Astrocyte (in vitro differentiated cells and primary cell): ENCODE data around the gene SAMD4A. TPM values are rescaled to one million over a fixed set of nuclear protein-coding genes. Genes with fewer than 3 reads are reported as not detected.

Experiments used
- DNase-seq: peaks from one replicate; pipeline ENCODE4 v3.0.0-alpha.2; 2010; ENCODE audit warnings: low read depth
- FAIRE-seq: peaks from 2 replicates; lab custom pipeline; 2011; peaks lifted over from hg19 to GRCh38; lab: Jason Lieb, UNC
- H2AFZ ChIP-seq: 2 replicates; pipeline ENCODE4 v1.6.0; 2012; ENCODE audit warnings: low read depth, low read length, inconsistent platforms
- H3K27ac ChIP-seq: 2 replicates; pipeline ENCODE4 v1.5.1; 2011; ENCODE audit warnings: low read depth, low read length, inconsistent platforms
- H3K27me3 ChIP-seq: 2 replicates; pipeline ENCODE4 v1.6.0; 2011; ENCODE audit warnings: low read length, inconsistent platforms; ENCODE audit not compliant: insufficient read depth
- H3K36me3 ChIP-seq: 2 replicates; pipeline ENCODE4 v1.5.1; 2011; ENCODE audit warnings: low read length, inconsistent platforms; ENCODE audit not compliant: insufficient read depth
- H3K4me1 ChIP-seq: 2 replicates; pipeline ENCODE4 v1.5.1; 2011; ENCODE audit warnings: low read length, inconsistent platforms; ENCODE audit not compliant: insufficient read depth
- H3K4me2 ChIP-seq: 2 replicates; pipeline ENCODE4 v1.6.0; 2012; ENCODE audit warnings: low read length, inconsistent platforms
- H3K4me3 ChIP-seq: 2 replicates; pipeline ENCODE4 v1.5.1; 2011; ENCODE audit warnings: low read depth, mild to moderate bottlenecking, low read length, inconsistent platforms; ENCODE audit not compliant: insufficient read depth
- H3K79me2 ChIP-seq: 2 replicates; pipeline ENCODE4 v1.6.0; 2012; ENCODE audit warnings: mild to moderate bottlenecking, low read length, inconsistent platforms; ENCODE audit not compliant: insufficient read depth
- H3K9ac ChIP-seq: 2 replicates; pipeline ENCODE4 v1.6.0; 2012; ENCODE audit warnings: mild to moderate bottlenecking, low read length, inconsistent platforms
- H3K9me3 ChIP-seq: 2 replicates; pipeline ENCODE4 v1.5.1; 2012; ENCODE audit warnings: low read depth, mild to moderate bottlenecking, low read length, inconsistent platforms; ENCODE audit not compliant: insufficient read depth
- H4K20me1 ChIP-seq: 2 replicates; pipeline ENCODE4 v1.6.0; 2012; ENCODE audit warnings: low read length, inconsistent platforms; ENCODE audit not compliant: insufficient read depth
- H3K27ac Mint-ChIP-seq: one replicate; pipeline ENCODE4 v1.8.0; 2021; ENCODE audit warnings: mild to moderate bottlenecking, mixed read lengths; ENCODE audit not compliant: unreplicated experiment
- H3K27me3 Mint-ChIP-seq: one replicate; pipeline ENCODE4 v1.8.0; 2021; ENCODE audit warnings: low read depth, mixed read lengths; ENCODE audit not compliant: unreplicated experiment
- H3K36me3 Mint-ChIP-seq: one replicate; pipeline ENCODE4 v1.8.0; 2021; ENCODE audit warnings: low read depth, mixed read lengths; ENCODE audit not compliant: unreplicated experiment
- H3K4me1 Mint-ChIP-seq: one replicate; pipeline ENCODE4 v1.8.0; 2021; ENCODE audit warnings: low read depth, mixed read lengths; ENCODE audit not compliant: unreplicated experiment
- H3K4me3 Mint-ChIP-seq: one replicate; pipeline ENCODE4 v1.8.0; 2021; ENCODE audit warnings: mild to moderate bottlenecking, moderate library complexity, mixed read lengths; ENCODE audit not compliant: unreplicated experiment
- H3K9me3 Mint-ChIP-seq: one replicate; pipeline ENCODE4 v1.8.0; 2021; ENCODE audit warnings: mild to moderate bottlenecking, mixed read lengths; ENCODE audit not compliant: unreplicated experiment
- CTCF ChIP-seq: IDR thresholded peaks from 2 replicates; pipeline ENCODE4 v1.5.1; 2011; ENCODE audit warnings: low read depth, mild to moderate bottlenecking, inconsistent platforms, low read length, moderate library complexity; ENCODE audit not compliant: insufficient read depth
- EZH2 ChIP-seq: IDR thresholded peaks from 2 replicates; pipeline ENCODE4 v1.6.1; 2012; ENCODE audit warnings: mild to moderate bottlenecking, low read length, inconsistent platforms; ENCODE audit not compliant: insufficient read depth
- total RNA-seq: library from RNA; stranded (reverse); gene quantifications from 2 replicates; pipeline ENCODE4 v1.2.1, GENCODE V29; 2021

Gene SAMD4A
- total RNA-seq, 1 donor from 2014 or later, result 68.2 TPM

- H3K27ac ChIP-seq, result no peak overlapping the region
- TF ChIP-seq EZH2 (no peak), CTCF (no peak)
Measured at GRCh38 chr14:54754116-54754622, 187.2 kb downstream of the SAMD4A start.

GRCh38 chr14:54754623-54755386 is 187.9 kb downstream of the SAMD4A start:
- H3K27me3 Mint-ChIP-seq, result no peaks in the 10 kb centered on the region
- H3K4me1 Mint-ChIP-seq, result peaks cover 9% of the 10 kb centered on the region
- no peak overlapping the region for H3K4me3 Mint-ChIP-seq

More at GRCh38 chr14:54754116-54754622, 187.2 kb downstream of the SAMD4A start:
- H3K36me3 Mint-ChIP-seq, result peaks cover 57% of the 10 kb centered on the region
- Histone ChIP-seq H3K27me3 (no peaks in the 10 kb centered on the region), H3K4me2 (no peak overlapping the region), H3K79me2 (no peaks in the 10 kb centered on the region), H4K20me1 (peaks cover 7% of the 10 kb centered on the region), H3K4me3 (no peak overlapping the region), H3K36me3 (peaks cover 12% of the 10 kb centered on the region), H3K9ac (no peak overlapping the region), H3K9me3 (no peaks in the 10 kb centered on the region), H3K4me1 (no peaks in the 10 kb centered on the region), H2AFZ (no peak overlapping the region)
- H3K4me3 Mint-ChIP-seq, result no peak overlapping the region
- H3K27me3 Mint-ChIP-seq, result no peaks in the 10 kb centered on the region
- H3K4me1 Mint-ChIP-seq, result peaks cover 9% of the 10 kb centered on the region
- DNase-seq (no peak), FAIRE-seq (no peak)
- no peaks in the 10 kb centered on the region for H3K9me3 Mint-ChIP-seq
- H3K27ac Mint-ChIP-seq, result no peak overlapping the region

More at GRCh38 chr14:54754623-54755386, 187.9 kb downstream of the SAMD4A start:
- no peaks in the 10 kb centered on the region for H3K79me2 ChIP-seq
- no peak overlapping the region for H3K9ac ChIP-seq
- FAIRE-seq, result no peak
- H3K4me2 ChIP-seq, result no peak overlapping the region
- peaks cover 12% of the 10 kb centered on the region for H3K36me3 ChIP-seq
- no peak for DNase-seq
- no peaks in the 10 kb centered on the region for H3K9me3 Mint-ChIP-seq
- peaks cover 56% of the 10 kb centered on the region for H3K36me3 Mint-ChIP-seq
- no peak overlapping the region for H3K27ac Mint-ChIP-seq
- no peaks in the 10 kb centered on the region for H3K9me3 ChIP-seq
- TF ChIP-seq EZH2 (no peak), CTCF (no peak)
- H3K27me3 ChIP-seq, result no peaks in the 10 kb centered on the region
- no peak overlapping the region for H3K27ac ChIP-seq
- no peak overlapping the region for H3K4me3 ChIP-seq
- no peak overlapping the region for H2AFZ ChIP-seq
- no peaks in the 10 kb centered on the region for H3K4me1 ChIP-seq
- H4K20me1 ChIP-seq, result peaks cover 7% of the 10 kb centered on the region
